H1 (cell line): ENCODE measurements around the gene HSD17B10. TPM values are rescaled to one million over a fixed set of nuclear protein-coding genes. Genes with fewer than 3 reads are reported as not detected.

Source experiments
- ATF2 ChIP-seq: IDR thresholded peaks from 2 replicates; pipeline ENCODE4 v1.6.1; 2012; ENCODE audit warnings: low read length, inconsistent platforms
- BCL11A ChIP-seq, 2 experiments: IDR thresholded peaks; one replicate each; pipeline ENCODE4 v1.6.1; 2011; ENCODE audit warnings: low read depth in 2 of 2, low read length in 2 of 2, mild to moderate bottlenecking in 2 of 2
- HDAC2 ChIP-seq, 2 experiments: fragments of 300-600 bp in 1 of 2; sonication (generic) in 1 of 2; IDR thresholded peaks; 2 replicates each; pipeline ENCODE4 v1.6.1; 2011 to 2012; ENCODE audit warnings: low read depth in 2 of 2, low read length in 2 of 2, mild to moderate bottlenecking in 2 of 2, moderate library complexity in 2 of 2, borderline replicate concordance in 1 of 2, inconsistent platforms in 1 of 2
- HDAC6 ChIP-seq: IDR thresholded peaks from one replicate; pipeline ENCODE4 v1.7.1; 2012; ENCODE audit warnings: low read depth, mild to moderate bottlenecking, inconsistent platforms, low read length, moderate library complexity
- JUN ChIP-seq: IDR thresholded peaks from 2 replicates; pipeline ENCODE4 v1.6.1; 2011; ENCODE audit warnings: low read depth, mild to moderate bottlenecking, improper control_type of control experiment, low read length
- RBBP5 ChIP-seq: IDR thresholded peaks from 2 replicates; pipeline ENCODE4 v1.7.1; 2012; ENCODE audit warnings: low read depth, mild to moderate bottlenecking, inconsistent platforms, low read length, moderate library complexity, borderline replicate concordance
- TBP ChIP-seq: IDR thresholded peaks from 2 replicates; pipeline ENCODE4 v1.6.1; 2011; ENCODE audit warnings: low read depth, low read length, improper control_type of control experiment
- polyA plus RNA-seq, 7 experiments: library from polyadenylated mRNA; depleted of rRNA in 3 of 7; stranded (reverse) in 5 of 7; unstranded in 2 of 7; fragments of >200 nt in 5 of 7; fragments of 200-250 nt in 2 of 7; gene quantifications; 1 replicate in 5 of 7; 2 replicates in 1 of 7; 4 replicates in 1 of 7; pipeline versions ENCODE4 v1.2.1 to v1.2.3, GENCODE V29; 2011 to 2013; ENCODE audit warnings: missing spikeins in 2 of 7, mixed read lengths in 2 of 7
- total RNA-seq: library from RNA; stranded (reverse); fragmentation: NEBNext Ultra II Directional; extraction: Animal tissue kit (Norgen Biotek cat#: 25700); gene quantifications from 2 replicates; pipeline ENCODE4 v1.2.1, GENCODE V29; 2021

Gene HSD17B10
- total and polyA plus RNA-seq, 2 of the 8 experiments (the other 6 are each of a cell fraction or from before 2014, with no cell fraction given) = 114 to 236 TPM

- TF ChIP-seq HDAC6 (no peak), RBBP5 (no peak), TBP (no peak), ATF2 (no peak), HDAC2 (IDR thresholded peaks at IDR 0.05; ENCODE audit: borderline replicate concordance in 1 of 2, low read depth in 2 of 2, low read length in 2 of 2) (no peak), BCL11A (IDR thresholded peaks at IDR 0.05; ENCODE audit: low read depth in 2 of 2, low read length in 2 of 2) (no peak), JUN (no peak)
- TF ChIP-seq, all 59 proteins: peak for 0
These were observed 38.4 kb downstream of the HSD17B10 start (continued) for GRCh38 chrX:53395605-53396298.
